Astrocyte (in vitro differentiated cells and primary cell): Measurements from ENCODE around the gene RAB30. TPM values are rescaled to one million over a fixed set of nuclear protein-coding genes. Genes with fewer than 3 reads are reported as not detected.

Experiments used
- DNase-seq: peaks from one replicate; pipeline ENCODE4 v3.0.0-alpha.2; 2010; ENCODE audit warnings: low read depth
- FAIRE-seq: peaks from 2 replicates; lab custom pipeline; 2011; peaks lifted over from hg19 to GRCh38; lab: Jason Lieb, UNC
- H2AFZ ChIP-seq: 2 replicates; pipeline ENCODE4 v1.6.0; 2012; ENCODE audit warnings: low read depth, low read length, inconsistent platforms
- H3K27ac ChIP-seq: 2 replicates; pipeline ENCODE4 v1.5.1; 2011; ENCODE audit warnings: low read depth, low read length, inconsistent platforms
- H3K27me3 ChIP-seq: 2 replicates; pipeline ENCODE4 v1.6.0; 2011; ENCODE audit warnings: low read length, inconsistent platforms; ENCODE audit not compliant: insufficient read depth
- H3K36me3 ChIP-seq: 2 replicates; pipeline ENCODE4 v1.5.1; 2011; ENCODE audit warnings: low read length, inconsistent platforms; ENCODE audit not compliant: insufficient read depth
- H3K4me1 ChIP-seq: 2 replicates; pipeline ENCODE4 v1.5.1; 2011; ENCODE audit warnings: low read length, inconsistent platforms; ENCODE audit not compliant: insufficient read depth
- H3K4me2 ChIP-seq: 2 replicates; pipeline ENCODE4 v1.6.0; 2012; ENCODE audit warnings: low read length, inconsistent platforms
- H3K4me3 ChIP-seq: 2 replicates; pipeline ENCODE4 v1.5.1; 2011; ENCODE audit warnings: low read depth, mild to moderate bottlenecking, low read length, inconsistent platforms; ENCODE audit not compliant: insufficient read depth
- H3K79me2 ChIP-seq: 2 replicates; pipeline ENCODE4 v1.6.0; 2012; ENCODE audit warnings: mild to moderate bottlenecking, low read length, inconsistent platforms; ENCODE audit not compliant: insufficient read depth
- H3K9ac ChIP-seq: 2 replicates; pipeline ENCODE4 v1.6.0; 2012; ENCODE audit warnings: mild to moderate bottlenecking, low read length, inconsistent platforms
- H3K9me3 ChIP-seq: 2 replicates; pipeline ENCODE4 v1.5.1; 2012; ENCODE audit warnings: low read depth, mild to moderate bottlenecking, low read length, inconsistent platforms; ENCODE audit not compliant: insufficient read depth
- H4K20me1 ChIP-seq: 2 replicates; pipeline ENCODE4 v1.6.0; 2012; ENCODE audit warnings: low read length, inconsistent platforms; ENCODE audit not compliant: insufficient read depth
- H3K27ac Mint-ChIP-seq: one replicate; pipeline ENCODE4 v1.8.0; 2021; ENCODE audit warnings: mild to moderate bottlenecking, mixed read lengths; ENCODE audit not compliant: unreplicated experiment
- H3K27me3 Mint-ChIP-seq: one replicate; pipeline ENCODE4 v1.8.0; 2021; ENCODE audit warnings: low read depth, mixed read lengths; ENCODE audit not compliant: unreplicated experiment
- H3K36me3 Mint-ChIP-seq: one replicate; pipeline ENCODE4 v1.8.0; 2021; ENCODE audit warnings: low read depth, mixed read lengths; ENCODE audit not compliant: unreplicated experiment
- H3K4me1 Mint-ChIP-seq: one replicate; pipeline ENCODE4 v1.8.0; 2021; ENCODE audit warnings: low read depth, mixed read lengths; ENCODE audit not compliant: unreplicated experiment
- H3K4me3 Mint-ChIP-seq: one replicate; pipeline ENCODE4 v1.8.0; 2021; ENCODE audit warnings: mild to moderate bottlenecking, moderate library complexity, mixed read lengths; ENCODE audit not compliant: unreplicated experiment
- H3K9me3 Mint-ChIP-seq: one replicate; pipeline ENCODE4 v1.8.0; 2021; ENCODE audit warnings: mild to moderate bottlenecking, mixed read lengths; ENCODE audit not compliant: unreplicated experiment
- EZH2 ChIP-seq: IDR thresholded peaks from 2 replicates; pipeline ENCODE4 v1.6.1; 2012; ENCODE audit warnings: mild to moderate bottlenecking, low read length, inconsistent platforms; ENCODE audit not compliant: insufficient read depth
- total RNA-seq: library from RNA; stranded (reverse); gene quantifications from 2 replicates; pipeline ENCODE4 v1.2.1, GENCODE V29; 2021
- TF ChIP-seq, protein P1 (sequence below): IDR thresholded peaks from 2 replicates; pipeline ENCODE4 v1.5.1; 2011; ENCODE audit warnings: low read depth, mild to moderate bottlenecking, inconsistent platforms, low read length, moderate library complexity; ENCODE audit not compliant: insufficient read depth

The RAB30 gene
- total RNA-seq, 1 donor from 2014 or later, result 40.0 TPM

DNA sequence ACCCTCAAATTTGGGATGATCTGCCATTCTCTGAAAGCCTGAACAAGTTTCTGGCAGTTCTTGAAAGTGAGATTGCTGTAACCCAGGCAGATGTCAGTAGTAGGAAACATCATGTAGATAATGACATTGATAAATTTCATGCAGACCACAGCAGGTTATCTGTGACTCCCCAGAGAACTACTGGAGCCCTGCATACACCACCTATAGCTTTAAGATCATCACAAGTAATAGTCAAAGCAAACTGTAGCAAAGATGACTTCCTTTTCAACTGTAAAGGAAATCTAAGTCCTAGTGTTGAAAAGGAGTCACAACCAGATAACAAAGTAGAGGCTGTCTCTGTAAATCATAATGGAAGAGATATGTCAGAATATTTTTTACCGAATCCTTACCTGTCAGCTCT, 139.1 kb downstream of the RAB30 start:
- no peaks in the 10 kb centered on the region for H4K20me1 ChIP-seq
- no peak overlapping the region for H3K27ac Mint-ChIP-seq
- no peak overlapping the region for H3K9ac ChIP-seq
- H3K4me1 Mint-ChIP-seq, result no peaks in the 10 kb centered on the region
- H2AFZ ChIP-seq, result no peak overlapping the region
- H3K27ac ChIP-seq, result no peak overlapping the region
- no peaks in the 10 kb centered on the region for H3K27me3 ChIP-seq
- H3K36me3 ChIP-seq, result no peaks in the 10 kb centered on the region
- H3K9me3 Mint-ChIP-seq, result no peaks in the 10 kb centered on the region
- no peaks in the 10 kb centered on the region for H3K9me3 ChIP-seq
- H3K4me2 ChIP-seq, result no peak overlapping the region
- no peak overlapping the region for H3K4me3 Mint-ChIP-seq
- DNase-seq (no peak), FAIRE-seq (no peak)
- no peak overlapping the region for H3K4me3 ChIP-seq
- H3K36me3 Mint-ChIP-seq, result peaks cover 2% of the 10 kb centered on the region
- no peaks in the 10 kb centered on the region for H3K27me3 Mint-ChIP-seq
- H3K4me1 ChIP-seq, result no peaks in the 10 kb centered on the region
- TF ChIP-seq EZH2, result no peak
- TF ChIP-seq, protein P1, sequence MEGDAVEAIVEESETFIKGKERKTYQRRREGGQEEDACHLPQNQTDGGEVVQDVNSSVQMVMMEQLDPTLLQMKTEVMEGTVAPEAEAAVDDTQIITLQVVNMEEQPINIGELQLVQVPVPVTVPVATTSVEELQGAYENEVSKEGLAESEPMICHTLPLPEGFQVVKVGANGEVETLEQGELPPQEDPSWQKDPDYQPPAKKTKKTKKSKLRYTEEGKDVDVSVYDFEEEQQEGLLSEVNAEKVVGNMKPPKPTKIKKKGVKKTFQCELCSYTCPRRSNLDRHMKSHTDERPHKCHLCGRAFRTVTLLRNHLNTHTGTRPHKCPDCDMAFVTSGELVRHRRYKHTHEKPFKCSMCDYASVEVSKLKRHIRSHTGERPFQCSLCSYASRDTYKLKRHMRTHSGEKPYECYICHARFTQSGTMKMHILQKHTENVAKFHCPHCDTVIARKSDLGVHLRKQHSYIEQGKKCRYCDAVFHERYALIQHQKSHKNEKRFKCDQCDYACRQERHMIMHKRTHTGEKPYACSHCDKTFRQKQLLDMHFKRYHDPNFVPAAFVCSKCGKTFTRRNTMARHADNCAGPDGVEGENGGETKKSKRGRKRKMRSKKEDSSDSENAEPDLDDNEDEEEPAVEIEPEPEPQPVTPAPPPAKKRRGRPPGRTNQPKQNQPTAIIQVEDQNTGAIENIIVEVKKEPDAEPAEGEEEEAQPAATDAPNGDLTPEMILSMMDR, result no peak
- no peaks in the 10 kb centered on the region for H3K79me2 ChIP-seq

DNA sequence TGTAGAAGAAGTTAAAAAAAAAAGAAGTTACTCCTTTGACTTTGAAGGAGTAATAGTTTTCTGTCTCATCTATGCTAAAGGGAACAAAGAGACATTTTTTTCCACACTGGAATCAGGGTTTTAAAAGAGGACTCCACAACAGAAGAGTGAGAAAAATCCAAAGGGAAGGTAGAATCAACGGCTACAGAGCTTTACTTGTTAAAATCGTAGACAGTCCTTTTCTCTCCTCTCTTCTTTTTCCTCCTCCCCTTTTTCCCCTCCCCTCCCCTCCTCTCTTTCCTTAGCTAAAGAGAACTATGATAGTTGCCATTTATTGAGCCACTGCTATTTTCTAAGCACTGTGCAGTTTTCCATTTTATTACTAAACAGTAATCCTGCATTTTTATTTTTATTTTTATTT, 141.0 kb downstream of the RAB30 start:
- Histone ChIP-seq H3K79me2 (no peaks in the 10 kb centered on the region), H3K4me2 (no peak overlapping the region), H3K9ac (no peak overlapping the region), H2AFZ (no peak overlapping the region), H3K27ac (no peak overlapping the region), H3K36me3 (no peaks in the 10 kb centered on the region), H3K4me1 (no peaks in the 10 kb centered on the region), H3K4me3 (no peak overlapping the region), H3K9me3 (no peaks in the 10 kb centered on the region), H4K20me1 (no peaks in the 10 kb centered on the region), H3K27me3 (no peaks in the 10 kb centered on the region)
- Mint-ChIP-seq H3K4me1 (no peaks in the 10 kb centered on the region), H3K4me3 (no peak overlapping the region), H3K36me3 (peaks cover 2% of the 10 kb centered on the region), H3K9me3 (no peaks in the 10 kb centered on the region), H3K27ac (no peak overlapping the region), H3K27me3 (no peaks in the 10 kb centered on the region)
- no peak for FAIRE-seq
- DNase-seq, result no peak
- TF ChIP-seq, protein P1, result no peak
- TF ChIP-seq EZH2, result no peak

DNA sequence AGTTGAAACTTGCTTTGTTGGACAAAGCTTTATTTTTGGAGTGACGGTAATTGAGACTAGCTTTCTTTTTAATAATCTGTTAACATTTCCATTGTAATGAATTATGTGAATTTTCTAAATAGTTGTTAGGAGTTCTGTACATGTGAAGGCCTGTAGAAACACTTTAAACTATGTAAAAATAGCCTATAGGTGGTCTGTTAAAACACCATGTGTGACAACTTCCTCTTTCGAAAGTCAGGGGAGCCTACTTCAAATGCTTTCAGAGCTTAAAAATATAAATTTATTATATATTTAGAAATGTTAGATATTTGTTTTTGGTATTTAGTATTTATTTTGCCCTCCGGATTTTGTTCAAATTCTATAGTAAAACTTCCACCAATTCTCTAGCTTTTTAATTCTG, 141.5 kb downstream of the RAB30 start:
- Histone ChIP-seq H3K9ac (no peak overlapping the region), H3K36me3 (no peaks in the 10 kb centered on the region), H3K4me2 (no peak overlapping the region), H3K27me3 (no peaks in the 10 kb centered on the region), H3K4me3 (no peak overlapping the region), H4K20me1 (no peaks in the 10 kb centered on the region), H2AFZ (no peak overlapping the region), H3K9me3 (no peaks in the 10 kb centered on the region), H3K79me2 (no peaks in the 10 kb centered on the region), H3K27ac (no peak overlapping the region), H3K4me1 (no peaks in the 10 kb centered on the region)
- Mint-ChIP-seq H3K4me1 (no peaks in the 10 kb centered on the region), H3K9me3 (no peaks in the 10 kb centered on the region), H3K27me3 (no peaks in the 10 kb centered on the region), H3K36me3 (peaks cover 2% of the 10 kb centered on the region), H3K27ac (no peak overlapping the region), H3K4me3 (no peak overlapping the region)
- FAIRE-seq (no peak), DNase-seq (no peak)
- TF ChIP-seq, protein P1, result no peak
